LNCaP clone FGC (cell line): ENCODE measurements around the gene MAPK8.

Experiments
- DNase-seq: peaks from one replicate; pipeline ENCODE4 v3.0.0-alpha.2; 2011; ENCODE audit warnings: low read depth
- H3K4me3 ChIP-seq: 2 replicates; pipeline ENCODE4 v1.5.1; 2011; ENCODE audit warnings: mild to moderate bottlenecking, low read depth, low read length, control low read depth
- TF ChIP-seq, protein P1 (sequence below): IDR thresholded peaks from 2 replicates; pipeline ENCODE4 v1.5.1; 2012; ENCODE audit warnings: mild to moderate bottlenecking; ENCODE audit not compliant: control insufficient read depth, insufficient read depth; ENCODE audit errors: extremely low read depth

MAPK8 gene

DNA sequence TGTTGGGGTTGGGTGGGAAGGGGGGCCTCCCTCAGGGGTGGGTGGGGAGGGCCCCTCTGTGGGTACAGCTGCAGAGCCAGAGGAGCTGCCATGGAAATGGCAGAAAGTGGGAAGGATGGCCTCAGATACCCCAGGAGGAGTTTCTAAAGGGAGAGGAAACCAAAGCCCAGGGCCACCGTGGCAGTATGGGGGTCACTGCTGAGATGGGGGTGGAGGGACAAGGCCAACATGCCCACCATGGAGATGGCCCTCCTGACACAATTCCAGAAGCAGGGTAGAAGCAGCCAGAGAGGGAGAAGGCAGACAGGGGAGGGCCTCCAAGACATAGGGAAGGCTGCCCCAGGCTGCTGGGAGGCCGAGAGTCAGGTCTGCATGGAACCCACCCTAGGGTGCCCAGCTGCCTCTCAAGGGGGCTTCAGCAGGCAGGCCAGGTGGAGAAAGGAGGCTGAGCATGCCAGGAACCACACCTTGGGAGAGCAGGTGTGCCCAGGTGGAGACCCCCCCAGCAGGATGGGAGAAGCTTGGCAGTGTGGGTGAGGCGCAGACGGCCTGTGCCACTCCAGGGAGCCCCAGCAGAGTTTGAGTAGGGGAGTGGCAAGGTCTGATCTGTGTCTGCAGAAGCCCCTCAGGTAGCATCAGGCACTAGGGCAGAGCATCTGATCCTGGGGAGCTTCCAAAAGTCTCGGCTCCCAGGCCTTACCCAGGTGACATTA lies 151.6 kb downstream of the MAPK8 start:
- DNase-seq: no peak
- TF ChIP-seq, protein P1, sequence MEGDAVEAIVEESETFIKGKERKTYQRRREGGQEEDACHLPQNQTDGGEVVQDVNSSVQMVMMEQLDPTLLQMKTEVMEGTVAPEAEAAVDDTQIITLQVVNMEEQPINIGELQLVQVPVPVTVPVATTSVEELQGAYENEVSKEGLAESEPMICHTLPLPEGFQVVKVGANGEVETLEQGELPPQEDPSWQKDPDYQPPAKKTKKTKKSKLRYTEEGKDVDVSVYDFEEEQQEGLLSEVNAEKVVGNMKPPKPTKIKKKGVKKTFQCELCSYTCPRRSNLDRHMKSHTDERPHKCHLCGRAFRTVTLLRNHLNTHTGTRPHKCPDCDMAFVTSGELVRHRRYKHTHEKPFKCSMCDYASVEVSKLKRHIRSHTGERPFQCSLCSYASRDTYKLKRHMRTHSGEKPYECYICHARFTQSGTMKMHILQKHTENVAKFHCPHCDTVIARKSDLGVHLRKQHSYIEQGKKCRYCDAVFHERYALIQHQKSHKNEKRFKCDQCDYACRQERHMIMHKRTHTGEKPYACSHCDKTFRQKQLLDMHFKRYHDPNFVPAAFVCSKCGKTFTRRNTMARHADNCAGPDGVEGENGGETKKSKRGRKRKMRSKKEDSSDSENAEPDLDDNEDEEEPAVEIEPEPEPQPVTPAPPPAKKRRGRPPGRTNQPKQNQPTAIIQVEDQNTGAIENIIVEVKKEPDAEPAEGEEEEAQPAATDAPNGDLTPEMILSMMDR: no peak
- no peak overlapping the region for H3K4me3 ChIP-seq

DNA sequence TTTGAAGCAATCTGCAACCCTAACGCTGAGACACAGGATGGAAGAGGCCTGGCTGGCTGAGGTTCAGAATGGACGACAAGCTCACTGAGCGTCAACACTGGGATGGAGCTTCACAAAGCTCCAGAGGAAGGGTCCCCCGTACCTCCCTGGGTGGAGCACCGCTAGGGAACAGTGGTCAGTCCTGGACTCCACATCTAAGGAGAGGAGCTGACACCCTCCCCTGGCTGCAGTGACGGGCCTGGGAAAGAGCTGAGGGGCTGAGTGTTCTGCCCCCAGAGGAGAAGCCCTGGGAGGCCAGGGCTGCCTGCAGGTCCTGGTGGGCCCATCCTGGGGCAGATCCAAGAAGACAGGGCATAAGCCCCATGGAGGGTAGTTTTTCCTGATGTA lies 152.2 kb downstream of the MAPK8 start:
- DNase-seq: no peak
- H3K4me3 ChIP-seq: no peak overlapping the region
- TF ChIP-seq, protein P1: no peak

DNA sequence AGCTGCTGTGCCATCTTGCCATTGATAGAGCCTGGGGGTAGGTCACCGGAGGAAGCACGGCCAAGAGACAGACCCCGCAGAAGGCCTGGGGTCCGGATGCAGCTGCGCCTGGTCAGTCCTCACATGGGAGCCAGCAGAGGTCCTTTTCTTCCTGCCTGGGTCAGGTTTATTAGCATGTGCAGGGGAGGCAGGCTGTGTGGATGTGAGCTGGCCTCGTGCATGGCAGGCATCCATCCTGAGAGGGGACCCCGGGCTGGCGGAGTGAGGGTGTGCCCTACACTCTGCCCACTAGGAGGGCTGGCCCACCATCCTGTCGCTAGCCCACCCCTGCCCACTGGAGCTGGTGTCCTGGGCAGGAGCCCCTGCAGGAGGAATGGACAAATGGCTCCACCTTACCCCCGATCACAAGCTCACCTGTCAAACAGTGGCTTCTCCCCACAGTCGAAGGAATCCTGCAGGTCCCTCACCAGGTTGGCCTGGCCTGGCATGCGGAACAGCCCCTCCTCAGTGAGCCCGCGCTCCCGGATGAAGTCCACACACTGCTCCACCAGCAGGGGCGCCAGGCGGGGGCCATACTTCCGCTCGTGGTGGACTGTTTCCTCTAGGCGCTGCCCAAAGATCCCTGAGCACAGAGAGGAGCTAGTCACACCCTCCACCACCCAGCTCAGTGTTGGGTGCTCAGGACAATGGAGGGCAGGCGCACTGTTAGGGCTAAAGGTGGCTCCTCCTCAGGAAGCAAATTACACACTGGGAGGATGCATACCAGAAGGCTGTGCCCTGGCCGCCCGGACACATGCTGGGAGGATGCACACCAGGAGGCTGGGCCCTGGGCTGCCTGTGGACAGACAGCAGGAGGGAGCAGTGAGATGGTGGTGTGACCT lies 153.0 kb downstream of the MAPK8 start:
- no peak for DNase-seq
- no peak overlapping the region for H3K4me3 ChIP-seq
- TF ChIP-seq, protein P1: no peak

DNA sequence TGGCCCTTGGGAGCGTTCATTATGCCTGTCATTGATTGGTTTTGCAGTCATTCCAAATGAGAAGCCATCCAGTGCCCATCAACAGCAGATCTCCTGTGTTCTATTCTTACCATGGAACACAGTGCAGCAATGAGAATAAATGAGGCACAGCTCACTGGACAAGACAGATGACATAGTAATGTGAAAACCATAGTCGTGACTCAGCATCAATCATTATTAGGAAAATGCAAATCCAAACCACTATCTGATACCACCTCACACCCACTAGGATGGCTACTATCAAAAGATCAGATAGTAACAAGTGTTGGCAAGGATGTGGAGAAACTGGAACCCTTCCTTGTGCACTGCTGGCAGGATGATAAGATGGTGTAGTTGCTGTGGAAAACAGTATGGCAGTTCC lies 153.7 kb downstream of the MAPK8 start:
- no peak for DNase-seq
- TF ChIP-seq, protein P1: no peak
- H3K4me3 ChIP-seq: no peak overlapping the region

DNA sequence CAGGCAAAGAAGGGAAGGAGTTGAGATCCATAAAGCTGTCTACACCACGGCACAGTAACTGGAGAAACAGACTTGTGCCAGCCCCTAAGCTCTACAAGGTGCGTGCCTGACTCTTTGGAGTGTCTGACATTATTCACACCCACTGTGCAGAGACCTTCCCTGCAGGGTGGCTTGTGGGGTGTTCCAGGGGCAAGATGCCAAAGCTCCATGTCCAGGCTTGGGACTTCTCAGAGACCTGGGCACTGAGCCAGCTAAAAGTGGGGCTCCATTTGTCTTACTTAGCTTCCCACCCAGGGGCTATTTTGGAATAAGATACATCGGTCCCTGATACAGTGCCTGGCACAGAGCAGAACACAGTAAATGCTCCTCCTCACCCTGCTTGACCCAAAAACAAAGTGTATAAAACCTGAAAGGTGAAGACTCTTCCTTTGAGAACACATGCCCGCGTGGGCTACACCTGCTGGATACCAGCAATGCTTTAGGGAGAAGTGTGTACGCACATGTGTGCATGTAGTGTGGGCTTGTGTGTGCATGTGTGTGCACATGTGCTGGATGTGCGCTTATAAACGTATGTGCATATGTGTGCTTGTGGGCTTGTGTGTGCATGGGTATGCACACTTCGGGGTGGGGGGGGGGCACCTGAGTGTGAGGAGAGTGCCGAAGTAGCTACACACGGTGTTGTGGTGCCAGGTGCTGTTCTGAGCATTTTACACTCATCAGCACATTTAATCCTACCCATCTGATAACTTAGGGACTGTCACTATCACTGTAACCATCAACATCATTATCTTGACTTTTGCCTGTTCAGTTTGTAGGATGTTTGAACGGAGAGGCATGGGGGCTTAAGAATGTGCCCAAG lies 155.4 kb downstream of the MAPK8 start:
- DNase-seq: no peak
- H3K4me3 ChIP-seq: no peak overlapping the region
- TF ChIP-seq, protein P1: no peak

DNA sequence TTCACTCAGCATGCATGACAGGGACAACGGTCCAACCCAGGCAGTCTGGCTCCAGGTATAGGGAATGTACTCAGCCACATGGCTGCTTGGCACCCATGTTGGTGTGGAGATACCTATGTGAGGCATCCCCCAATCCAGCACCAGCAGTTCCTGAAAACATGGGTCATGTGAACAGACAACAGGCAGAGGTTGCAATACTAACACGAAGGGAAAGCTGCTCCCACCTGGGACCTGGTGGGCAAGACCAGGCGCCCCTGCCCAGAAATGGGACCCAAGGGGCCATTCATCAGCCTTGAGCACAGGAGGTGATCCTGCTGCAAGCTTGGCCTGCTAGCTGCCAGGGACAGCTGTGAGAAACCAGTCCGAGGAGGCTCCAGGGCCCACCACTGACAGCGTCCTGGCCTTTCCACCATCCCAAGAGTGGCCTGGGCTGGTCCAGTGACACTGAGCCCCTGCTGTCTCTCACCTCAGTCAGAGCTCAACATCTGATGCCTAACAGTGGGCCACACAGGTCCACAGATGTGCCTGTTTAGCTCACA lies 156.1 kb downstream of the MAPK8 start:
- H3K4me3 ChIP-seq: no peak overlapping the region
- DNase-seq: no peak
- TF ChIP-seq, protein P1: no peak
